Naive thymus-derived CD4-positive, alpha-beta T cell (primary cell): ENCODE results near the gene STEAP3. TPM values are rescaled to one million over a fixed set of nuclear protein-coding genes. Genes with fewer than 3 reads are reported as not detected.

Experiments used
- ATAC-seq: fragments of 150-1000 bp; cut with Tn5 transposase; 2 replicates; pipeline ENCODE4 v1.10.0; 2021; ENCODE audit warnings: mild to moderate bottlenecking, moderate library complexity
- CTCF ChIA-PET: fragments of 350-600 bp; sonication (Branson Sonifier 250); formaldehyde crosslinking; loops from one replicate; lab custom pipeline; 2021; ENCODE audit warnings: antibody characterized with exemption; lab: Charles Lee
- POLR2A ChIA-PET: fragments of 350-600 bp; sonication (Branson Sonifier 250); formaldehyde crosslinking; loops from one replicate; lab custom pipeline; 2021; ENCODE audit warnings: antibody characterized with exemption, inconsistent platforms; lab: Charles Lee
- DNase-seq, 9 donors: peaks; one replicate each; pipeline versions ENCODE4 v3.0.0 to v3.0.0-alpha.2; 2020 to 2022; ENCODE audit warnings: mixed read lengths in 1 of 9
- H3K27ac ChIP-seq: one replicate; pipeline ENCODE4 v1.7.0; 2013; ENCODE audit warnings: mild to moderate bottlenecking, low read depth, low read length, moderate library complexity
- H3K27me3 ChIP-seq, 2 donors: one replicate each; pipeline ENCODE4 v1.7.0; 2013; ENCODE audit warnings: low read length in 2 of 2, mild to moderate bottlenecking in 2 of 2, moderate library complexity in 2 of 2; ENCODE audit not compliant: control insufficient read depth in 2 of 2, insufficient read depth in 2 of 2
- H3K36me3 ChIP-seq, 3 experiments: 1 replicate in 2 of 3; 2 replicates in 1 of 3; pipeline ENCODE4 v1.7.0; 2013; ENCODE audit warnings: low read length in 3 of 3, mild to moderate bottlenecking in 3 of 3, moderate library complexity in 1 of 3; ENCODE audit not compliant: insufficient read depth in 3 of 3, control insufficient read depth in 2 of 3
- H3K4me1 ChIP-seq, 2 donors: one replicate each; pipeline ENCODE4 v1.7.0; 2013; ENCODE audit warnings: low read length in 2 of 2, mild to moderate bottlenecking in 2 of 2, moderate library complexity in 1 of 2; ENCODE audit not compliant: control insufficient read depth in 2 of 2, insufficient read depth in 2 of 2
- H3K4me3 ChIP-seq: 2 replicates; pipeline ENCODE4 v1.7.0; 2013; ENCODE audit warnings: mild to moderate bottlenecking, low read length
- H3K9me3 ChIP-seq, 3 experiments: 1 replicate in 2 of 3; 2 replicates in 1 of 3; pipeline ENCODE4 v1.7.0; 2013; ENCODE audit warnings: low read length in 3 of 3; ENCODE audit not compliant: control insufficient read depth in 2 of 3
- H3K27ac Mint-ChIP-seq, 9 donors: one replicate each; pipeline ENCODE4 v1.8.0; 2020 to 2022; ENCODE audit warnings: mixed read lengths in 9 of 9, mild to moderate bottlenecking in 8 of 9, moderate library complexity in 5 of 9, inconsistent platforms in 2 of 9
- H3K27me3 Mint-ChIP-seq, 5 donors: one replicate each; pipeline ENCODE4 v1.8.0; 2021 to 2022; ENCODE audit warnings: mixed read lengths in 5 of 5, mild to moderate bottlenecking in 1 of 5
- H3K36me3 Mint-ChIP-seq, 5 donors: one replicate each; pipeline ENCODE4 v1.8.0; 2020 to 2022; ENCODE audit warnings: mixed read lengths in 5 of 5, mild to moderate bottlenecking in 3 of 5, inconsistent platforms in 1 of 5
- H3K4me1 Mint-ChIP-seq, 7 donors: one replicate each; pipeline ENCODE4 v1.8.0; 2020 to 2022; ENCODE audit warnings: mixed read lengths in 7 of 7, mild to moderate bottlenecking in 3 of 7, inconsistent platforms in 1 of 7
- H3K4me3 Mint-ChIP-seq, 10 donors: one replicate each; pipeline ENCODE4 v1.8.0; 2020 to 2022; ENCODE audit warnings: mild to moderate bottlenecking in 10 of 10, mixed read lengths in 10 of 10, moderate library complexity in 6 of 10, inconsistent platforms in 2 of 10
- H3K9me3 Mint-ChIP-seq, 11 donors: one replicate each; pipeline ENCODE4 v1.8.0; 2020 to 2022; ENCODE audit warnings: mixed read lengths in 11 of 11, mild to moderate bottlenecking in 4 of 11, inconsistent platforms in 1 of 11, moderate library complexity in 1 of 11
- intact Hi-C, 2 donors: fragments of 100-400 bp; cut with micrococcal nuclease; formaldehyde crosslinking; loops; one replicate each; pipeline ENCODE4 v1.15.1; 2023
- polyA plus RNA-seq, 2 donors: library from polyadenylated mRNA; unstranded; fragments of 300-500 nt; fragmentation: Illumina TruSeq; gene quantifications; one replicate each; pipeline ENCODE4 v1.2.3, GENCODE V29; 2021
- total RNA-seq, 6 experiments: library from RNA in 5 of 6; stranded (reverse) in 5 of 6; gene quantifications; 1 replicate in 5 of 6; 2 replicates in 1 of 6; pipeline ENCODE4 v1.2.3 and lab custom pipeline; 2021 to 2026

Gene STEAP3
- total and polyA plus RNA-seq, 7 experiments from 2014 or later, result 0.10 to 1.9 (median 0.16) TPM; not detected in 2

DNA sequence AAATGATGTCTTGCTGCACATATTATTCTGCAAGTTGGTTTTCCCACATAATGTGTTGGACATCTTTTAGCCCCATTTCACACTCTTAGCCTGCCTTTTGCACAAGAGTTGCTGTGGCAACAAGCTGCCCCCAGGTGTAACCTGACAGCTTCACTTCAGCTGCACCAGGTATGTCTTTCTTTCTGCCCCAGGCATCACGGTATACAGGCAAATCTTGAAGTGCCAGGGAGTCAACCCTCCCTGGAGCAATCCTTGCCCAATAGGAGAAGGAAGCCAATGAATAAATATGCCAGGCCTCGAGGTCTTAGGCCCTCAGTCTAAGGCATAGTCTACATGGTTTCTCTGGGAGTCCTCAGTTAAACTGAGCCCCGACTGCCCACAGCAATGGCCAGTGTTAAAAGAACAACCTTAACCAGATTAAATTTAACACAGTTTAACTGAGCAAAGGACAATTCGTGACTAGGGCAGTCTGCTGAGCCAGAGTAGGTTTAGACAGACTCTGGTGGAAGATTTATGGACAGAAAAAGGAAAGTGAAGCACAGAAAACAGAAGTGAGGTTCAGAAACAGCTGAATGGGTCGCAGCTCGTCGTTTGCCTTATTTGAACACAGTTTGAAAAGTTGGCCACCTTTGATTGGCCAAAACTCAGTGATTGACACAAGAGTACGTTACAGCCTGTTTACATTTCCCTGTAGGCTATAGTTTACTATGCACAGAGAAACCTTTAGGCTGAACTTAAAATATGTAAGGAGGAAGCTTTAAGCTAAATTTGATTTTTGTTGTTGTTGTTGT, 33.1 kb upstream of the STEAP3 start:
- peaks cover 0 to 64% (median 31%) of the 10 kb centered on the region in 5 donors for H3K27me3 Mint-ChIP-seq
- Histone ChIP-seq H3K4me1 (no peaks in the 10 kb centered on the region), H3K9me3 (no peaks in the 10 kb centered on the region), H3K36me3 (no peaks in the 10 kb centered on the region), H3K27ac (no peak overlapping the region), H3K27me3 (peaks cover 0 to 5% of the 10 kb centered on the region in 2 donors), H3K4me3 (no peak overlapping the region)
- peaks cover 0 to 2% (median 0%) of the 10 kb centered on the region in 11 donors for H3K9me3 Mint-ChIP-seq
- POLR2A ChIA-PET, result no interaction called here
- CTCF ChIA-PET, result no interaction called here
- ATAC-seq (no peak), DNase-seq (no peak)
- H3K36me3 Mint-ChIP-seq, result no peaks in the 10 kb centered on the region
- H3K27ac Mint-ChIP-seq, result no peak overlapping the region
- intact Hi-C loops, result no loop called here
- no peaks in the 10 kb centered on the region for H3K4me1 Mint-ChIP-seq
- no peak overlapping the region for H3K4me3 Mint-ChIP-seq

DNA sequence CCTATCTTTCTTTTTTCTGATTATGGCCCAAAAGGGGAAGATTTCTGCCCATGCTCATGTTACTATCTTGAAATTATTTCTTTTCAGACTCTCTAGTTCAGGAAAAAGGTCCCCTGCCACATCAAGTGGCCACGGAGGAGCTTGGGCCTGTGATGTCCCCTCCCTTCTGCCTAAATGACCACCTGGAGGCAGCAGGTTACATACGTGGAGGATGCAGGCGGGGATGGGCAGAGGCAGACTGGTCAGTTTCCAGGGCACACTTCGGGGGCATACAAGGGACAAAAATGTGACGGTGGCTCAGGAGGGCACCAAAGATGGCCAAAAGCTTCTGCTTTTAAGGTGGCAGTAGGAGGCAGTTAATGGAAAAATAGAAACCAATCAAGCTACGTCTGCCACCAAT, 30.7 kb upstream of the STEAP3 start:
- Mint-ChIP-seq H3K4me1 (no peaks in the 10 kb centered on the region), H3K27ac (no peak overlapping the region), H3K9me3 (peaks cover 0 to 2% (median 0%) of the 10 kb centered on the region in 11 donors), H3K36me3 (no peaks in the 10 kb centered on the region), H3K27me3 (peaks cover 0 to 62% (median 37%) of the 10 kb centered on the region in 5 donors), H3K4me3 (no peak overlapping the region)
- Histone ChIP-seq H3K36me3 (no peaks in the 10 kb centered on the region), H3K4me1 (no peaks in the 10 kb centered on the region), H3K27me3 (peaks cover 0 to 5% of the 10 kb centered on the region in 2 donors), H3K4me3 (no peak overlapping the region), H3K27ac (no peak overlapping the region), H3K9me3 (no peaks in the 10 kb centered on the region)
- no peak for DNase-seq
- ATAC-seq, result no peak
- ChIA-PET CTCF (no interaction called here), POLR2A (no interaction called here)
- intact Hi-C loops, result no loop called here

DNA sequence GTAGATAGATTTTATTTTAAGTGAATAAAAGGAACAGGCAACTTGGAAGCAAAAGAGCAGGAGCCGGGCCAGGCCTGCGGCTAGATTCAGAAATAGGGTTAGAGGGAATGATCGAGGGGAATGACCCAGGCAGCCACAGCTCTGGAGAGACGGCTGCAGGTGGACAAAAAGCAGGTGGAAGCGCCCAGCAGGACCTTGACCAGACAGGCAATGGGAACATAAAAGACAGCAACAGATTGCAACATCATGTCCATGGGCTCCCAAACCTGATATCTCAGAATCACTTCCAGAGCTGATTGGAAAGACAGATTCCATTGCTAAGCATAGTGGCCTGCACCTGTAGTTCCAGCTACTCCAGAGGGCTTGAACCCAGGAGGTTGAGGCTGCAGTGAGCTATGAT, 28.6 kb upstream of the STEAP3 start:
- intact Hi-C loops, result no loop called here
- Mint-ChIP-seq H3K27ac (no peak overlapping the region), H3K4me1 (no peaks in the 10 kb centered on the region), H3K27me3 (peaks cover 0 to 64% (median 31%) of the 10 kb centered on the region in 5 donors), H3K36me3 (no peaks in the 10 kb centered on the region), H3K4me3 (no peak overlapping the region), H3K9me3 (peaks cover 0 to 2% (median 0%) of the 10 kb centered on the region in 11 donors)
- peaks cover 0 to 5% of the 10 kb centered on the region in 2 donors for H3K27me3 ChIP-seq
- no peaks in the 10 kb centered on the region for H3K9me3 ChIP-seq
- ATAC-seq, result no peak
- no peak overlapping the region for H3K27ac ChIP-seq
- no peaks in the 10 kb centered on the region for H3K36me3 ChIP-seq
- POLR2A ChIA-PET, result no interaction called here
- no peaks in the 10 kb centered on the region for H3K4me1 ChIP-seq
- CTCF ChIA-PET, result no interaction called here
- no peak overlapping the region for H3K4me3 ChIP-seq
- DNase-seq, result no peak

DNA sequence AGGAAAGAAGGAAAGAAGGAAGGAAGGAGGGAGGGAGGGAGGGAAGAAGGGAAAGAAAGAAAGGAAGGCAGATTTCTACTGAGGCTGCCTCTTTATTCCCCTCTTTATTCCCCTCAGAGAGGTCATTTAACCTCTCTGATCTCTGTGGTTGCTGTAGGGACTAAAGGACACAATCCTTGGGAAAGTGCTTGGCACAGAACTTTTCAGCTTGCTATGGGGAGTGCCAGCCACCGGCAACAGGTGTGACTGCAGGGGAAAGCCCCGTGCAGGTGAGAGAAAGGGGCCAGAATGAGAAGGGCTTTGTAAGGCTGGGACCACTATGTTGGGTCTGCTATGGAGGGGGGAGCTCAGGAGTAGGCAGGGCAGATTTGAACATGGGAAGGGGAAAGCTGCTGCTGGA, 27.7 kb upstream of the STEAP3 start:
- Histone ChIP-seq H3K4me3 (no peak overlapping the region), H3K27me3 (peaks cover 0 to 5% of the 10 kb centered on the region in 2 donors), H3K27ac (no peak overlapping the region), H3K4me1 (no peaks in the 10 kb centered on the region), H3K36me3 (no peaks in the 10 kb centered on the region), H3K9me3 (no peaks in the 10 kb centered on the region)
- DNase-seq (no peak), ATAC-seq (no peak)
- CTCF ChIA-PET, result no interaction called here
- peaks cover 0 to 2% (median 0%) of the 10 kb centered on the region in 11 donors for H3K9me3 Mint-ChIP-seq
- H3K36me3 Mint-ChIP-seq, result no peaks in the 10 kb centered on the region
- peaks cover 0 to 62% (median 36%) of the 10 kb centered on the region in 5 donors for H3K27me3 Mint-ChIP-seq
- no peak overlapping the region for H3K27ac Mint-ChIP-seq
- H3K4me1 Mint-ChIP-seq, result no peaks in the 10 kb centered on the region
- POLR2A ChIA-PET, result no interaction called here
- intact Hi-C loops, result no loop called here
- H3K4me3 Mint-ChIP-seq, result no peak overlapping the region

DNA sequence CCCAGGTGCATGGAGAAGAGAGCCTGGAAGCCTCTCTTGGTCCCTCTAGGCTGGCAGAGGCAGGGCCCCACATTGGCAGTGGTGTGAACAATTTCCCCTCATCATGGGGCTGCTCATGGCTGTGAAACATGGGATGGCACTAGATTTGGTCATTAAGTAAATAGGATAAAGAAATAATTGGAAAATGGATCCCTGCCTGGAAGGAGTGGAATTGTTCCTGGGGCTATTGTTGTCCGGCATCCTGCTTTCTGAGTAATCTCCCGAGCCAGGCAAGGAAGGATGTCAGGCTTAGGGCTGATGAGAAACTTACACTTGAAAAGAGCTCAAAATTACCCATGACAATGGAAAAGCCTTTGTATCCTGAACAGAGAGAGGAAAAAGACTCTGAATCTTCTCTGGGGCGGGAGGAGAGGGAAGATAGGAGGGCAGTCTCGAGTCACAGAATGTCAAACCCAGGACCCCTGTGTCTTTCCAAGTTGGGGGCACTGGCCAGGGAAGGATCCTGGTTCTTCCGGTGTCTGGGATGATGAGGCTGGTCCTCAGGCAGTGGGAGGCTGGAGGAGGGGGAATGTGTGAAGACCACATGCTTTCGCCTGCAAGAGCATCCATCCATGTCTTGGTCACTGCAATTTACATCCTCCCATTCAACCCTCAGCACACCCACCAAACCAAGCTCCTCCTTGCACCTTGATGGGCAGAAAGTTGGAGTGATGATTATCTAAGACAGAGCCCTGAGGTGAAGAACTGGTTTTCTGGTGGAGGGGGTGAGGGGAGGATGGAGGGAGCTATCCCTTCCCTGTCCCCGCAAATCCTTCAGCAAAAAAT, 27.1 kb upstream of the STEAP3 start:
- Mint-ChIP-seq H3K9me3 (peaks cover 0 to 2% (median 0%) of the 10 kb centered on the region in 11 donors), H3K4me3 (no peak overlapping the region), H3K36me3 (no peaks in the 10 kb centered on the region), H3K27ac (no peak overlapping the region), H3K27me3 (peaks cover 0 to 59% (median 37%) of the 10 kb centered on the region in 5 donors), H3K4me1 (no peaks in the 10 kb centered on the region)
- H3K9me3 ChIP-seq, result no peaks in the 10 kb centered on the region
- ChIA-PET CTCF (no interaction called here), POLR2A (no interaction called here)
- no peaks in the 10 kb centered on the region for H3K4me1 ChIP-seq
- no peak for ATAC-seq
- no peak for DNase-seq
- intact Hi-C loops, result no loop called here
- peaks cover 0 to 5% of the 10 kb centered on the region in 2 donors for H3K27me3 ChIP-seq
- H3K36me3 ChIP-seq, result no peaks in the 10 kb centered on the region
- no peak overlapping the region for H3K27ac ChIP-seq
- H3K4me3 ChIP-seq, result no peak overlapping the region

DNA sequence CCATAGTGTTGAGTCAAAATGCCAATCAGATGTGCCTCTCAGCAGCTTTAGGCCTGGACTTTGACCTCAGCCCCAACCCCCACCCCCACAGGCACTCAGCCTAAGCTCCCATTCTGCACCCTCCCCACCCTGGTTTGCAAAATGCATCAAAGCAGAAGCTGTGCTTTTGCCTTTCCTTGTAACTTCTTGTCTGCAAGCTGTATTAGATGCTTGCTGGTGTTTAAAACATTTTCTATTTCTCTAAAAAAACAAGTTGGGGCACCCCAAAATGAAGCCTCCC, 26.6 kb upstream of the STEAP3 start:
- H3K36me3 Mint-ChIP-seq, result no peaks in the 10 kb centered on the region
- H3K27ac ChIP-seq, result no peak overlapping the region
- no peak for ATAC-seq
- ChIA-PET POLR2A (no interaction called here), CTCF (no interaction called here)
- no peak overlapping the region for H3K4me3 Mint-ChIP-seq
- intact Hi-C loops, result no loop called here
- no peaks in the 10 kb centered on the region for H3K4me1 Mint-ChIP-seq
- H3K27ac Mint-ChIP-seq, result no peak overlapping the region
- no peaks in the 10 kb centered on the region for H3K9me3 ChIP-seq
- peaks cover 0 to 2% (median 0%) of the 10 kb centered on the region in 11 donors for H3K9me3 Mint-ChIP-seq
- no peaks in the 10 kb centered on the region for H3K4me1 ChIP-seq
- no peak for DNase-seq
- H3K27me3 ChIP-seq, result peaks cover 0 to 5% of the 10 kb centered on the region in 2 donors
- H3K27me3 Mint-ChIP-seq, result peaks cover 0 to 53% (median 33%) of the 10 kb centered on the region in 5 donors
- no peak overlapping the region for H3K4me3 ChIP-seq
- H3K36me3 ChIP-seq, result no peaks in the 10 kb centered on the region
